GM19351 (cell line): Measurements from ENCODE around the gene UGT1A6.

Experiments
- ATAC-seq: cut with Tn5 transposase; IDR thresholded peaks from one replicate; pipeline ENCODE4 v1.9.1; 2021; ENCODE audit warnings: mild to moderate bottlenecking, moderate library complexity; ENCODE audit not compliant: unreplicated experiment

The UGT1A6 gene

GRCh38 chr2:233764264-233764663, 71.6 kb downstream of the UGT1A6 start:
- no peak for ATAC-seq

- ATAC-seq = no peak
Measured at GRCh38 chr2:233764761-233765160, 72.1 kb downstream of the UGT1A6 start.

- ATAC-seq = no peak
Measured at GRCh38 chr2:233766416-233766815, 73.7 kb downstream of the UGT1A6 start.

- no peak for ATAC-seq
Measured at GRCh38 chr2:233768076-233768475, 75.4 kb downstream of the UGT1A6 start.

- no peak for ATAC-seq
Measured at GRCh38 chr2:233769260-233769659, 76.6 kb downstream of the UGT1A6 start.

GRCh38 chr2:233772153-233772552, 79.5 kb downstream of the UGT1A6 start:
- no peak for ATAC-seq

- no peak for ATAC-seq
Measured at GRCh38 chr2:233772583-233772982, 79.9 kb downstream of the UGT1A6 start.

- ATAC-seq = no peak
Measured at GRCh38 chr2:233773854-233774253, 81.2 kb downstream of the UGT1A6 start.

- ATAC-seq = no peak
Measured at GRCh38 chr2:233775414-233775813, 82.7 kb downstream of the UGT1A6 start.

- ATAC-seq = no peak
Measured at GRCh38 chr2:233778030-233778429, 85.3 kb downstream of the UGT1A6 start, which contains the start of gene MROH2A. MROH2A (plus strand) TSS chr2:233778330; CDS start chr2:233779359, 1,029 bp downstream.

GRCh38 chr2:233779722-233780121, 87.0 kb downstream of the UGT1A6 start:
- ATAC-seq = no peak

- no peak for ATAC-seq
Measured at GRCh38 chr2:233780771-233781170, 88.1 kb downstream of the UGT1A6 start.

GRCh38 chr2:233789554-233789953, 96.9 kb downstream of the UGT1A6 start:
- ATAC-seq = no peak

- no peak for ATAC-seq
Measured at GRCh38 chr2:233791151-233791882, 98.6 kb downstream of the UGT1A6 start.

- ATAC-seq = no peak
Measured at GRCh38 chr2:233791883-233792329, 99.2 kb downstream of the UGT1A6 start.

GRCh38 chr2:233792720-233793119, 100.0 kb downstream of the UGT1A6 start:
- no peak for ATAC-seq

- no peak for ATAC-seq
Measured at GRCh38 chr2:233793465-233794127, 100.9 kb downstream of the UGT1A6 start.

- no peak for ATAC-seq
Measured at GRCh38 chr2:233794128-233794658, 101.5 kb downstream of the UGT1A6 start.

GRCh38 chr2:233795735-233796171, 103.1 kb downstream of the UGT1A6 start:
- no peak for ATAC-seq

- ATAC-seq = no peak
Measured at GRCh38 chr2:233796254-233796653, 103.6 kb downstream of the UGT1A6 start.

- no peak for ATAC-seq
Measured at GRCh38 chr2:233798335-233799086, 105.8 kb downstream of the UGT1A6 start.
